ENCODE measurements around the gene ASTN2.

DNA sequence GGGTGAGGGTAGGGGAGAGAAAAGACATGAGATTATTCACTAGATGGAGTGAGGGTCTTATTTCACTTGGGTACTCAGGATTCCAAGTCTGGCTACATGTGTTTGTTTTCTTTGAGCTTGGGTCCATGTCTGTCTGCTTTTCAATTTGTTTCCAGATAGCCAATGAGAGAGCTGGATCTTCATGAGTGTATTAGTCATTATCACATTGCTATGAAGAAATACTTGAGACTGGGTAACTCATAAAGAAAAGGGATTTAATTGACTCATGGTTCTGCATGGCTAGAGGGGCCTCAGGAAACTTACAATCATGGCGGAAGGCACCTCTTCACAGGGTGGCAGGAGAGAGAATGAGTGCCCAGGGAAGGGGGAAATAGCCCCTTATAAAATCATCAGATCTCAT, 924.5 kb downstream of the ASTN2 start:
- TF ChIP-seq, protein P1, sequence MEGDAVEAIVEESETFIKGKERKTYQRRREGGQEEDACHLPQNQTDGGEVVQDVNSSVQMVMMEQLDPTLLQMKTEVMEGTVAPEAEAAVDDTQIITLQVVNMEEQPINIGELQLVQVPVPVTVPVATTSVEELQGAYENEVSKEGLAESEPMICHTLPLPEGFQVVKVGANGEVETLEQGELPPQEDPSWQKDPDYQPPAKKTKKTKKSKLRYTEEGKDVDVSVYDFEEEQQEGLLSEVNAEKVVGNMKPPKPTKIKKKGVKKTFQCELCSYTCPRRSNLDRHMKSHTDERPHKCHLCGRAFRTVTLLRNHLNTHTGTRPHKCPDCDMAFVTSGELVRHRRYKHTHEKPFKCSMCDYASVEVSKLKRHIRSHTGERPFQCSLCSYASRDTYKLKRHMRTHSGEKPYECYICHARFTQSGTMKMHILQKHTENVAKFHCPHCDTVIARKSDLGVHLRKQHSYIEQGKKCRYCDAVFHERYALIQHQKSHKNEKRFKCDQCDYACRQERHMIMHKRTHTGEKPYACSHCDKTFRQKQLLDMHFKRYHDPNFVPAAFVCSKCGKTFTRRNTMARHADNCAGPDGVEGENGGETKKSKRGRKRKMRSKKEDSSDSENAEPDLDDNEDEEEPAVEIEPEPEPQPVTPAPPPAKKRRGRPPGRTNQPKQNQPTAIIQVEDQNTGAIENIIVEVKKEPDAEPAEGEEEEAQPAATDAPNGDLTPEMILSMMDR (IDR thresholded peaks at IDR 0.05): no peak
- no peak for TF ChIP-seq POLR2A (IDR thresholded peaks at IDR 0.05)

Measured in transverse colon (tissue), 3 donors.